ENCODE measurements around the gene SLC8A1. TPM values are rescaled to one million over a fixed set of nuclear protein-coding genes. Genes with fewer than 3 reads are reported as not detected.

Gene SLC8A1
- total RNA-seq, 4 donors from 2014 or later = 8.1 to 22.9 (median 9.3) TPM

- 48 to 49% methylated on average over 2 of the region's 2 CpGs for WGBS, 2 donors
- TF ChIP-seq CTCF (IDR thresholded peaks at IDR 0.05) = no peak
- TF ChIP-seq EP300 (IDR thresholded peaks at IDR 0.05) = no peak
- TF ChIP-seq POLR2A (IDR thresholded peaks at IDR 0.05) = no peak
- no peak for DNase-seq (ENCODE audit: low spot score in 2 of 2)
- Histone ChIP-seq H3K4me1 (no peaks in the 10 kb centered on the region), H3K4me3 (no peak overlapping the region), H3K9me3 (peaks cover 0 to 8% (median 0%) of the 10 kb centered on the region in 4 donors), H3K27me3 (no peaks in the 10 kb centered on the region), H3K36me3 (no peaks in the 10 kb centered on the region), H3K27ac (no peak overlapping the region)
These were observed 134.1 kb downstream of the SLC8A1 start for GRCh38 chr2:40317761-40318160.

GRCh38 chr2:40317046-40317445 is 134.8 kb downstream of the SLC8A1 start:
- DNase-seq (ENCODE audit: low spot score in 2 of 2) = no peak
- Histone ChIP-seq H3K9me3 (peaks cover 0 to 8% (median 0%) of the 10 kb centered on the region in 4 donors), H3K4me1 (no peaks in the 10 kb centered on the region), H3K4me3 (no peak overlapping the region), H3K36me3 (no peaks in the 10 kb centered on the region), H3K27ac (no peak overlapping the region), H3K27me3 (no peaks in the 10 kb centered on the region)
- 69 to 80% methylated on average over 2 of the region's 2 CpGs for WGBS, 2 donors
- no peak for TF ChIP-seq EP300 (IDR thresholded peaks at IDR 0.05)
- TF ChIP-seq POLR2A (IDR thresholded peaks at IDR 0.05) = no peak
- TF ChIP-seq CTCF (IDR thresholded peaks at IDR 0.05) = no peak

DNA sequence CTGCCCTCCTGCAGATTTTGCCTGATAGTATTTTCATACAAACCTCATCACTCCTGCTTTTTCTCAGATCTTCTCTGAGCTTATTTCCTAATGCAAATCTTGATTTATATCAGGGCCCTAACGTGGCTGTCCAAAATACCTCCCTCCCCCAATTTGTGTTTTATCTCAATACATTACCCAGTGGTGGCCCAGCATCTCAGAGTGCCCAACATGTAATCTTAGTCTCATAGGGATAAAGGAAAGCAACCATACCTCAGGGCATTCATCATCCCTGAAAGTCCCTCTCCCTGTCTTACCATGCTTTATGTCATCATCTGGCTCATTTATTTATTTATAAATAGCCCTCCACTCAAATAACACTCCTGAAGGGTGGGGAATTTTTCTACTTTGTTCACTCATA is 135.3 kb downstream of the SLC8A1 start:
- peaks cover 0 to 8% (median 0%) of the 10 kb centered on the region in 4 donors for H3K9me3 ChIP-seq
- H3K27ac ChIP-seq = no peak overlapping the region
- H3K36me3 ChIP-seq = no peaks in the 10 kb centered on the region
- WGBS, 2 donors = 62 to 75% methylated on average over 1 of the region's 1 CpG
- TF ChIP-seq POLR2A (IDR thresholded peaks at IDR 0.05) (no peak), EP300 (IDR thresholded peaks at IDR 0.05) (no peak), CTCF (IDR thresholded peaks at IDR 0.05) (no peak)
- no peak for DNase-seq (ENCODE audit: low spot score in 2 of 2)
- H3K4me3 ChIP-seq = no peak overlapping the region
- H3K4me1 ChIP-seq = no peaks in the 10 kb centered on the region
- no peaks in the 10 kb centered on the region for H3K27me3 ChIP-seq

DNA sequence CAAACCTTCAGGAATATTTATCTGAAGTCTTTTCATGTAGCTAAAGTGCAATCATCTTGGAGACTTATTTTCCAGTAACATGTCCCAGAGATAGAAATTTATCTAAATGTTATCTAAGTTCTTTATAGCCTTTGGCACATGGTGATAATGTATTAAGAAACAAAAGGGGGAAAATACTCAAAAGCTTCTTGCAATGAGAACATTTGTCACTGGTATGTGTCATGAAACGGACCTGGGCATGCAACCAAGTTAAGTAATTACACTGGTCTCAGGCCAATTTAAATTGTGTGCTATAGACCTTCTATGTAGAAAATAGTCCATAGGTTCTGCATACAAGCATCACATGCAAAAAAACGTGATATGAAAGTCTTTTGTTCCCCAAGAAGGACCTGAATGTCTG is 136.2 kb downstream of the SLC8A1 start:
- Histone ChIP-seq H3K4me1 (no peaks in the 10 kb centered on the region), H3K27ac (no peak overlapping the region), H3K27me3 (no peaks in the 10 kb centered on the region), H3K4me3 (no peak overlapping the region), H3K9me3 (peaks cover 0 to 8% (median 0%) of the 10 kb centered on the region in 4 donors), H3K36me3 (no peaks in the 10 kb centered on the region)
- no peak for DNase-seq (ENCODE audit: low spot score in 2 of 2)
- no peak for TF ChIP-seq POLR2A (IDR thresholded peaks at IDR 0.05)
- TF ChIP-seq CTCF (IDR thresholded peaks at IDR 0.05) = no peak
- no peak for TF ChIP-seq EP300 (IDR thresholded peaks at IDR 0.05)
- 46 to 54% methylated on average over 2 of the region's 2 CpGs for WGBS, 2 donors

DNA sequence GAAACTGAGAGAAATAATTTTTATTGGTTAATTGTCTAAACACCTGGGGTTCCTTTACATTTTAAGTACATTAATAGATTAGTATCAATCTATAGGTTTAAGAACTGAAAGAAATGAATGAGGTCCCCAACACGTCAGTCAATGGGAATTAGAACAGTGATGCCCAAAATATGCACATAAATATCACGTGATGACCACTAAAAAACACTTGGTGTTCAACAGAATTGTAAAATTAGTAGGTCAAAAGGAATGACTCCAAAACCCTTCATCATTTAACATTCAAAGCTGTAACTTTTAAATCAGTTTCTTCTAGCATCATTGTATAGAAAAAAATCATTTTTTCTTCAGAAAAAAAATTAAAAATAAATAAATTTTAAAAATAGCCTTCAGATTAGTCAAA is 140.9 kb downstream of the SLC8A1 start:
- TF ChIP-seq EP300 (IDR thresholded peaks at IDR 0.05) = no peak
- no peak for TF ChIP-seq POLR2A (IDR thresholded peaks at IDR 0.05)
- no peak for TF ChIP-seq CTCF (IDR thresholded peaks at IDR 0.05)
- Histone ChIP-seq H3K4me3 (no peak overlapping the region), H3K27me3 (no peaks in the 10 kb centered on the region), H3K36me3 (no peaks in the 10 kb centered on the region), H3K27ac (no peak overlapping the region), H3K9me3 (peaks cover 0 to 8% (median 0%) of the 10 kb centered on the region in 4 donors), H3K4me1 (no peaks in the 10 kb centered on the region)
- no peak for DNase-seq (ENCODE audit: low spot score in 2 of 2)
- WGBS, 2 donors = 47 to 80% methylated on average over 2 of the region's 2 CpGs

All from tibial nerve (tissue), 4 donors.